K562 (cell line): ENCODE measurements around the gene ALOX12B. TPM values are rescaled to one million over a fixed set of nuclear protein-coding genes. Genes with fewer than 3 reads are reported as not detected.
A peak's percentile ranks its signal among the peaks of the same experiment; 100 is the strongest.

Source experiments
- ATAC-seq: fragments of 200-7000 bp; cut with Tn5 transposase; 3 replicates; pipeline ENCODE4 v1.9.1; 2020; ENCODE audit warnings: moderate library complexity
- BruUV-seq: library from RNA; stranded (reverse); fragments of 400-500 nt; replicated peaks from 2 replicates; lab custom pipeline; 2021; lab: Mats Ljungman, UMichigan
- CTCF ChIA-PET: fragments of 300-600 bp; formaldehyde crosslinking; extraction: SDS; loops from one replicate; lab custom pipeline; 2021; ENCODE audit warnings: low intra/inter-chr PET ratio; lab: Yijun Ruan, JAX
- POLR2A ChIA-PET: fragments of 300-600, 350-650 bp; sonication (Branson Sonifier 250); formaldehyde crosslinking; extraction: SDS; loops from one replicate; lab custom pipeline; 2021; ENCODE audit warnings: antibody characterized with exemption, inconsistent platforms; lab: Yijun Ruan, JAX
- DNase-seq, 4 experiments: peaks; one replicate each; pipeline versions ENCODE4 v3.0.0 to v3.0.0-alpha.2; 2011 to 2018; ENCODE audit warnings: low spot score in 3 of 4, mixed read lengths in 3 of 4; ENCODE audit errors: extremely low read depth in 1 of 4
- FAIRE-seq: peaks from 2 replicates; lab custom pipeline; 2011; peaks lifted over from hg19 to GRCh38; lab: Jason Lieb, UNC
- H2AFZ ChIP-seq: 2 replicates; pipeline ENCODE4 v1.6.0; 2011; ENCODE audit warnings: low read depth, low read length, control low read depth, inconsistent platforms
- H3K27ac ChIP-seq: fragments of 200-600 bp; 3 replicates; pipeline ENCODE4 v1.8.0; 2011; ENCODE audit warnings: low read depth, mild to moderate bottlenecking, control low read depth, inconsistent platforms, low read length, moderate library complexity, mixed read lengths; ENCODE audit errors: extremely low read depth
- H3K27me3 ChIP-seq, 2 experiments: fragments of 300-600 bp in 1 of 2; 2 replicates in 1 of 2; 3 replicates in 1 of 2; pipeline versions ENCODE4 v1.6.0 to v1.8.0; 2011; ENCODE audit warnings: inconsistent platforms in 2 of 2, low read length in 2 of 2, mild to moderate bottlenecking in 1 of 2, mixed read lengths in 1 of 2, moderate library complexity in 1 of 2; ENCODE audit not compliant: control insufficient read depth in 2 of 2, insufficient read depth in 2 of 2
- H3K36me3 ChIP-seq: fragments of 300-600 bp; 3 replicates; pipeline ENCODE4 v1.8.0; 2011; ENCODE audit warnings: mild to moderate bottlenecking, low read length, inconsistent platforms; ENCODE audit not compliant: control insufficient read depth, insufficient read depth
- H3K4me1 ChIP-seq, 2 experiments: fragments of 200-600 bp in 1 of 2; replicated peaks in 1 of 2; 2 replicates in 1 of 2; 3 replicates in 1 of 2; pipeline versions ENCODE4 v1.5.1 to v1.8.0; 2011; ENCODE audit warnings: inconsistent platforms in 2 of 2, low read length in 2 of 2, mild to moderate bottlenecking in 1 of 2, mixed read lengths in 1 of 2, moderate library complexity in 1 of 2; ENCODE audit not compliant: control insufficient read depth in 2 of 2, insufficient read depth in 2 of 2
- H3K4me2 ChIP-seq: 2 replicates; pipeline ENCODE4 v1.6.1; 2011; ENCODE audit warnings: low read length, control low read depth, inconsistent platforms, mixed read lengths; ENCODE audit not compliant: insufficient read depth
- H3K4me3 ChIP-seq: fragments of 200-600 bp; sonication (generic), shearing (Covaris generic); 2 replicates; pipeline ENCODE4 v1.5.1; 2016; ENCODE audit warnings: control low read depth, inconsistent platforms
- H3K79me2 ChIP-seq: fragments of 200-600 bp; 3 replicates; pipeline ENCODE4 v1.8.0; 2011; ENCODE audit warnings: low read length, inconsistent platforms; ENCODE audit not compliant: control insufficient read depth, insufficient read depth
- H3K9ac ChIP-seq, 2 experiments: 2 replicates each; pipeline versions ENCODE4 v1.6.0 to v1.6.1; 2011; ENCODE audit warnings: low read depth in 2 of 2, low read length in 2 of 2, control low read depth in 1 of 2, inconsistent platforms in 1 of 2, mild to moderate bottlenecking in 1 of 2, mixed read lengths in 1 of 2; ENCODE audit not compliant: insufficient read depth in 1 of 2
- H3K9me1 ChIP-seq: one replicate; pipeline ENCODE4 v1.6.0; 2011; ENCODE audit warnings: inconsistent platforms, mild to moderate bottlenecking, low read length, moderate library complexity; ENCODE audit not compliant: control insufficient read depth, insufficient read depth
- H3K9me3 ChIP-seq: replicated peaks from 2 replicates; pipeline ENCODE4 v1.5.1; 2011; ENCODE audit warnings: low read depth, low read length, inconsistent platforms; ENCODE audit not compliant: control insufficient read depth, insufficient read depth
- H4K20me1 ChIP-seq: replicated peaks from 2 replicates; pipeline ENCODE4 v1.6.1; 2011; ENCODE audit warnings: low read length, inconsistent platforms, mixed read lengths; ENCODE audit not compliant: control insufficient read depth, insufficient read depth
- FOSL1 ChIP-seq: fragments of 200-800 bp; sonication (Bioruptor generic); conservative IDR thresholded peaks from 2 replicates; pipeline ENCODE4 v1.6.1; 2016; ENCODE audit warnings: missing genetic modification characterization, missing compliant biosample characterization
- IRF2 ChIP-seq: sonication (generic); formaldehyde crosslinking; IDR thresholded peaks from 2 replicates; pipeline ENCODE4 v1.8.1; 2022; ENCODE audit warnings: mild to moderate bottlenecking, missing genetic modification reagents
- PHB2 ChIP-seq: fragments of 450-650 bp; IDR thresholded peaks from 2 replicates; pipeline ENCODE4 v1.6.1; 2017; ENCODE audit warnings: low read depth
- TEAD2 ChIP-seq: fragments of 450-650 bp; IDR thresholded peaks from 2 replicates; pipeline ENCODE4 v1.6.1; 2016; ENCODE audit warnings: missing genetic modification characterization, control low read depth, missing compliant biosample characterization
- ZNF77 ChIP-seq: fragments of 250-450 bp; sonication (Bioruptor Pico); IDR thresholded peaks from 2 replicates; pipeline ENCODE4 v1.5.0; 2020
- WGBS: fragments of 100-300 bp; shearing (Covaris generic); methylation state at CpG from one replicate; pipeline ENCODE4 v1.1.6; 2016; ENCODE audit warnings: low coverage, mixed read lengths; ENCODE audit not compliant: insufficient coverage; ENCODE audit errors: missing lambda C conversion rate; 5-methylcytosine and 5-hydroxymethylcytosine counted together
- in situ Hi-C: fragments of 300-500 bp; cut with MboI; formaldehyde crosslinking; loops from 4 replicates; pipeline ENCODE4 v1.15.0; 2018; ENCODE audit warnings: inconsistent platforms, mixed read lengths
- intact Hi-C: fragments of 100-400 bp; cut with micrococcal nuclease; formaldehyde crosslinking; loops from 2 replicates; pipeline ENCODE4 v1.14.2; 2022
- polyA plus RNA-seq, 8 experiments: library from polyadenylated mRNA; depleted of rRNA in 4 of 8; stranded (reverse) in 5 of 8; unstranded in 3 of 8; fragments of >200 nt; fragmentation: Nextera tagmentation in 2 of 8; fragmentation: Illumina TruSeq in 1 of 8; extraction: Ambion mirVana in 2 of 8; extraction: Trizol in 1 of 8; gene quantifications; 2 replicates each; pipeline versions ENCODE4 v1.2.1 to v1.2.3, GENCODE V29; 2011 to 2014; ENCODE audit warnings: inconsistent platforms in 1 of 8, missing spikeins in 1 of 8
- total RNA-seq, 7 experiments: library from RNA; depleted of rRNA in 6 of 7; stranded (reverse); fragments of >200 nt in 6 of 7; fragmentation: Illumina TruSeq in 2 of 7; extraction: Trizol in 2 of 7; gene quantifications; 2 replicates each; pipeline versions ENCODE4 v1.2.1 to v1.2.3, GENCODE V29; 2011 to 2021; ENCODE audit warnings: low replicate concordance in 1 of 7
- TF ChIP-seq, protein P1 (sequence below), 2 experiments: fragments of 450-650 bp in 1 of 2; sonication (generic) in 1 of 2; formaldehyde crosslinking in 1 of 2; IDR thresholded peaks in 1 of 2; conservative IDR thresholded peaks in 1 of 2; 2 replicates each; pipeline versions ENCODE4 v1.6.1 to v1.8.1; 2016 to 2023; ENCODE audit warnings: mild to moderate bottlenecking in 2 of 2, moderate library complexity in 2 of 2, inconsistent platforms in 1 of 2, missing genetic modification reagents in 1 of 2

The ALOX12B gene
- total and polyA plus RNA-seq, 9 of the 15 experiments (the other 6 are each of a cell fraction or from before 2014, with no cell fraction given), result not detected

DNA sequence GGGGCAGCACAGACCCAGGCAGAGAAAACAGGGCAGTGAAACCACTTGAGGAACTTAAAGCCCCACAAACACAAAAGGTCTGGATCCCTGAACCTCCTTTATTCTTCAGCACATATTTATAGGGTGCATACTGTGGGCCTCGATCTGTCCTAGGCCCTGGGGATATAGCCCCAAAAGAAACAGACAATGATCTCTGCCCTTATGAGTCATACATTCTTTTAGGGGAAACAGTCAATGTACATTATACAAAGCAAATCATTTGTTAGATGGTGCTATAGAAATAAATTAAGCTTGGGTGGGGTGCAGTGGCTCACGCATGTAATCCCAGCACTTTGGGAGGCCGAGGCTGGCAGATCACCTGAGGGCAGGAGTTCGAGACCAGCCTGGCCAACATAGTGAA is 46.4 kb upstream of the ALOX12B start:
- TF ChIP-seq ZNF77 (CRISPR knock-in tag), result no peak
- no peak for TF ChIP-seq TEAD2 (tag)
- no peak for TF ChIP-seq PHB2
- no peak for TF ChIP-seq IRF2 (CRISPR knock-in tag)
- 0 out of 2 replicates have a peak, but pooled peaks have one; percentile 25 for TF ChIP-seq FOSL1 (tag)
- TF ChIP-seq, protein P1, sequence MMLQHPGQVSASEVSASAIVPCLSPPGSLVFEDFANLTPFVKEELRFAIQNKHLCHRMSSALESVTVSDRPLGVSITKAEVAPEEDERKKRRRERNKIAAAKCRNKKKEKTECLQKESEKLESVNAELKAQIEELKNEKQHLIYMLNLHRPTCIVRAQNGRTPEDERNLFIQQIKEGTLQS (IDR thresholded peaks at IDR 0.05), result peak; percentile 43; the same call in 1 of the 2 replicates
- TF ChIP-seq, protein P1 (CRISPR knock-in tag; conservative IDR thresholded peaks at IDR 0.05), result no peak
- TF ChIP-seq, all 486 proteins: peak for 2
- intact Hi-C loops (no loop called here), in situ Hi-C loops (no loop called here)
- ChIA-PET CTCF (no interaction called here), POLR2A (interaction anchor here (2.3 kb wide), 1 partner anchor 39 kb away, joined by 8 read pairs; no protein-coding TSS in a partner anchor)
- Histone ChIP-seq H3K27ac (no peak overlapping the region), H3K4me3 (no peak overlapping the region), H3K9ac (no peak overlapping the region), H3K36me3 (no peaks in the 10 kb centered on the region), H3K9me1 (no peaks in the 10 kb centered on the region), H2AFZ (no peak overlapping the region), H3K4me1 (peaks cover 6 to 11% of the 10 kb centered on the region in 2 experiments; a peak in 4 of 5 replicates), H3K27me3 (no peaks in the 10 kb centered on the region), H4K20me1 (no peaks in the 10 kb centered on the region), H3K79me2 (no peaks in the 10 kb centered on the region), H3K4me2 (no peak overlapping the region), H3K9me3 (no peaks in the 10 kb centered on the region)
- FAIRE-seq (no peak), ATAC-seq (no peak), DNase-seq (no peak)
- BruUV-seq, result no TSS peak
- WGBS, result 57% methylated on average over 4 of the region's 4 CpGs
